Memory B cell (primary cell): ENCODE measurements around the gene OR13C8.
"Not testable (repeated sequence)": the region's sequence is repeated elsewhere in the genome, so short reads cannot be mapped to it uniquely, and the experiment has no call there.

Experiments
- ATAC-seq: fragments of 150-1000 bp; cut with Tn5 transposase; 2 replicates; pipeline ENCODE4 v1.10.0; 2021; ENCODE audit warnings: low read depth, mild to moderate bottlenecking, moderate library complexity
- DNase-seq, 2 donors: peaks; one replicate each; pipeline ENCODE4 v3.0.0; 2022; ENCODE audit warnings: low spot score in 2 of 2
- H3K27ac Mint-ChIP-seq: one replicate; pipeline ENCODE4 v1.8.0; 2022; ENCODE audit warnings: mild to moderate bottlenecking, moderate library complexity, mixed read lengths
- H3K27me3 Mint-ChIP-seq: one replicate; pipeline ENCODE4 v1.8.0; 2022; ENCODE audit warnings: mixed read lengths
- H3K36me3 Mint-ChIP-seq: one replicate; pipeline ENCODE4 v1.8.0; 2022; ENCODE audit warnings: mild to moderate bottlenecking, mixed read lengths
- H3K4me1 Mint-ChIP-seq: one replicate; pipeline ENCODE4 v1.8.0; 2022; ENCODE audit warnings: mixed read lengths
- H3K4me3 Mint-ChIP-seq: one replicate; pipeline ENCODE4 v1.8.0; 2022; ENCODE audit warnings: mild to moderate bottlenecking, moderate library complexity, mixed read lengths
- H3K9me3 Mint-ChIP-seq: one replicate; pipeline ENCODE4 v1.8.0; 2022; ENCODE audit warnings: mixed read lengths

The OR13C8 gene, protein sequence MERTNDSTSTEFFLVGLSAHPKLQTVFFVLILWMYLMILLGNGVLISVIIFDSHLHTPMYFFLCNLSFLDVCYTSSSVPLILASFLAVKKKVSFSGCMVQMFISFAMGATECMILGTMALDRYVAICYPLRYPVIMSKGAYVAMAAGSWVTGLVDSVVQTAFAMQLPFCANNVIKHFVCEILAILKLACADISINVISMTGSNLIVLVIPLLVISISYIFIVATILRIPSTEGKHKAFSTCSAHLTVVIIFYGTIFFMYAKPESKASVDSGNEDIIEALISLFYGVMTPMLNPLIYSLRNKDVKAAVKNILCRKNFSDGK

DNA sequence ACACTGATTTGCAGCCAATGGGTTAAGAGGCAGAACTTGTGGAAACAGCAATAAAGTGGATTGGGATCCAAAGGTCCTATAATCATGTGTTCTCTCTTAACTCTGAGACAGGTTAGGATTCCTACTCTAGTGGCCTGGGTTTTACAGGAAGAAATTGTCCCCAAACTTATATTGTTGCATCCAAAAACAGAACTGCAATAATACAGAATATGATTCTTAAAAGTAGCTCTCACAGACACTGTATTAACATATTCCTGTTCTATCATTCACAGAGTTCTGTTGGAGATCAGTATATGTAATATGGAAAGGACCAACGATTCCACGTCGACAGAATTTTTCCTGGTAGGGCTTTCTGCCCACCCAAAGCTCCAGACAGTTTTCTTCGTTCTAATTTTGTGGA is at the start of gene OR13C8:
Gene OR13C8 (plus strand): TSS at position 301 of the 400 bp plus-strand sequence. CDS start 0 bp downstream, at position 301.
- no peak for ATAC-seq
- peaks cover 5% of the 10 kb centered on the region for H3K9me3 Mint-ChIP-seq
- H3K4me3 Mint-ChIP-seq, result no peak within 1 kb of the TSS

DNA sequence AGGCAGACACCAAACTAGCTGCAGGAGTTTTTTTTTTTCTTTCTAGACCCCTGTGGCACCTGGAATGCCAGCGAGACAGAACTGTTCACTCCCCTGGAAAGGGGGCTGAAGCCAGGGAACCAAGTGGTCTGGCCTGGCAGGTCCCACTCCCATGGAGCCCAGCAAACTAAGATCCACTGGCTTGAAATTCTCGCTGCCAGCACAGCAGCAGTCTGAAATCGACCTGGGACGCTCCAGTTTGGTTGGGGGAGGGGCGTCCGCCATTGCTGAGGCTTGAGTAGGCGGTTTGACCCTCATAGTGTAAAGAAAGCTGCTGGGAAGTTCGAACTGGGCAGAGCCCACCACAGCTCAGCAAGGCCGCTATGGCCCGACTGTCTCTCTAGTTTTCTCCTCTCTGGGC is 48.7 kb upstream of the OR13C8 start:
- H3K36me3 Mint-ChIP-seq, H3K4me1 Mint-ChIP-seq, DNase-seq, H3K27me3 Mint-ChIP-seq, H3K9me3 Mint-ChIP-seq, ATAC-seq, H3K27ac Mint-ChIP-seq, H3K4me3 Mint-ChIP-seq: not testable (repeated sequence)

More for the DNA sequence above, at the start of gene OR13C8:
- Mint-ChIP-seq H3K27ac (no peak within 1 kb of the TSS), H3K36me3 (no peaks in the 10 kb centered on the region), H3K27me3 (no peaks in the 10 kb centered on the region), H3K4me1 (no peaks in the 10 kb centered on the region)
- DNase-seq, result no peak

DNA sequence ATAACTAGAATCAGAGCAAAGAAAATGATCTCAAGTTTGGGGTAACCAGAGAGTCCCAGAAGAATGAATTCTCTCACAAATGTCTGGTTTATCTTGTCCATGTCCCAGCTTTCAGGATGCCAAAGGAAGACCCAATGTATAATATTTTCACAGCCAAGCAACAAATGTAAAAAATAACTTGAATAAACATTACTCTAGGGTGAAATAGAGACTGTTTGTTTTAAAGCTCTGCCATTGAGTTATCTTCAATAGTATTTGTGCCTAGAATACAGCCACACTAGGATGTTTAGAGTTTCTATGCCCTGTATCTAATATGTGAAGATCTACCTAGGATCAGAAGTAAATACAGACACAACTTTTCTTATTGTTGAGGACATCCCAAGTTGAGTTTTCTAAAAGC is 41.9 kb upstream of the OR13C8 start, which contains the start of gene OR13C4:
Gene OR13C4 (minus strand): TSS at position 101 of the 400 bp plus-strand sequence. CDS start 0 bp downstream, at position 101.
- DNase-seq, result no peak
- ATAC-seq, result no peak
- Mint-ChIP-seq H3K9me3 (peaks cover 4% of the 10 kb centered on the region), H3K36me3 (no peaks in the 10 kb centered on the region), H3K27me3 (peaks cover 2% of the 10 kb centered on the region), H3K4me3 (no peak within 1 kb of the TSS), H3K27ac (no peak within 1 kb of the TSS), H3K4me1 (no peaks in the 10 kb centered on the region)

DNA sequence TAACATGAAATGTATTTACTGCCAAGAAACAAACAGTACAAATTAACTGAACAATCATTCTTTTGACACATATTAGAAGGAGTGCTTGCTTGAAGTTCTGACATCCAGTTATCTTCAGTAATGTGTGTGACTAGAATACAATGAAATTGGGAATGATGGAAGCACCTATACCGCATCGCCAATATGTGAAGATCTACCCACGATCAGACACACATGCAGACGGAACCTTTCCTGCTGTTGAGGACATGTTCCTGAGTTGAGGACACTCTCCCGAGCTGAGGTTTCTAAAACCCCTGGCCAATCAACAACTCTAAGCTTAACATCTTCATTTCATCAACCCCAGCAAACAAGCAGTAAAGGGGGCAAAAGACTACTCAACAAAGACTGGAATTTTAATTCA is 32.2 kb upstream of the OR13C8 start, which contains the start of gene OR13C3:
Gene OR13C3 (minus strand): TSS at position 101 of the 400 bp plus-strand sequence. CDS start 133 bp downstream, outside the sequence.
- Mint-ChIP-seq H3K27ac (no peak within 1 kb of the TSS), H3K9me3 (no peaks in the 10 kb centered on the region), H3K27me3 (no peaks in the 10 kb centered on the region), H3K4me3 (no peak within 1 kb of the TSS), H3K36me3 (no peaks in the 10 kb centered on the region), H3K4me1 (no peaks in the 10 kb centered on the region)
- DNase-seq (no peak), ATAC-seq (no peak)

DNA sequence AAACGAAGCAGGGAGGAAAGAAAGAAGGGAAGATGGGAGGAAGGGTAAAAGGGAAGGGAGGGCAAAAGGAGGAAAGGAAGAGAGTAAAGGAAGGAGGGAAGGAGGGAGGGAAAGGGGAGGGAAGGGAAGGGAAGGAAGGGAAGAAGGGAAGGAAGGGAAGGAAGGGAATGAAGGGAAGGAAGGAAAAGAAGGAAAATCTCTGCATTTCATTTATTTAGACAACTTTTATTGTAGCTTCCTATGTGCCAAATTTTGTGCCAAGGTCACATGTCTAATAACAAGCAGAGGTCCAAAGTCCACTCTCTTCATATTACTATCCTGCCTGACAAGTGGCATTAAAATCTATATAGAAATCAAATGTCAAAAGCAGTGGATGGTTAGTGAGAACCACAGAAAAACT is 29.7 kb upstream of the OR13C8 start:
- no peak for DNase-seq
- no peaks in the 10 kb centered on the region for H3K9me3 Mint-ChIP-seq
- H3K36me3 Mint-ChIP-seq, result no peaks in the 10 kb centered on the region
- no peak for ATAC-seq
- H3K27ac Mint-ChIP-seq, result no peak overlapping the region
- H3K4me1 Mint-ChIP-seq, result no peaks in the 10 kb centered on the region
- no peaks in the 10 kb centered on the region for H3K27me3 Mint-ChIP-seq
- H3K4me3 Mint-ChIP-seq, result no peak overlapping the region

DNA sequence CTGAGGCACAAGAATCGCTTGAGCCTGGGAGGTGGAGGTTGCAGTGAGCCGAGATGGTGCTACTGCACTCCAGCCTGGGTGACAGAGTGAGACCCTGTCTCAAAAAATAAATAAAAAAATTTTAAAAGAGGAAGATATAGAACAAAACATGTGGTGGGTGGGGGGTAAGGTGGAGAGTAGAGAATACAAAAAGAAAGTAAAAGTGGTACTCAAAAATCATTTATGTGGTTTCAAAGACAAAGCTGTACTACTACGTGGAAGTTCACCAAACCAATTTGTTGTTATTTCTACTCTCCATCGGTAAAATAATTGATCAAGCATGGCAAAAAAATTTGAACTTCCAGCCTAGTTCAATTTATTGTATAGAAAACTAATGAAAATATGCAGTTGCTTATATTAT is 24.3 kb upstream of the OR13C8 start:
- Mint-ChIP-seq H3K4me3 (no peak overlapping the region), H3K27ac (no peak overlapping the region), H3K36me3 (no peaks in the 10 kb centered on the region), H3K9me3 (no peaks in the 10 kb centered on the region), H3K27me3 (no peaks in the 10 kb centered on the region), H3K4me1 (no peaks in the 10 kb centered on the region)
- DNase-seq, result no peak
- no peak for ATAC-seq

DNA sequence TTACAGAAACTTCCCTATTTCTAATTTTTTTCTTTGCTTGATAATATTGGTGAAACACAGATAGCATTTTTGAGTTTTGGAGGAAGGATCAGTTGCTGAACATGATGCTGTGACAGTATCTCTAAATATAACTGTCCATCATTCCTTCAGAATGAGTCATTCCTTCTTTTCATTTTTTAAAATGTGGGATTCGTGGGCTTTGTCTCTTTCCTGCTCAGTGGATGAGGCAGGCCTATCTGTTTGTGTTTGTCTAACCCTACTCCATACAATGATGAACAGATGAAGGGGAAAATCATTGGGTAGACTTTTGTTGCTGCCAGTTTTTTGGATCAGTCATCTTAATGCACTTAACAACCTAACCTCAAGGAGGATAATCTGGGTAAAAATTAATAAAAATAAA is 15.7 kb upstream of the OR13C8 start:
- Mint-ChIP-seq H3K9me3 (no peaks in the 10 kb centered on the region), H3K27ac (no peak overlapping the region), H3K27me3 (no peaks in the 10 kb centered on the region), H3K4me3 (no peak overlapping the region), H3K36me3 (no peaks in the 10 kb centered on the region), H3K4me1 (no peaks in the 10 kb centered on the region)
- ATAC-seq, result no peak
- no peak for DNase-seq

DNA sequence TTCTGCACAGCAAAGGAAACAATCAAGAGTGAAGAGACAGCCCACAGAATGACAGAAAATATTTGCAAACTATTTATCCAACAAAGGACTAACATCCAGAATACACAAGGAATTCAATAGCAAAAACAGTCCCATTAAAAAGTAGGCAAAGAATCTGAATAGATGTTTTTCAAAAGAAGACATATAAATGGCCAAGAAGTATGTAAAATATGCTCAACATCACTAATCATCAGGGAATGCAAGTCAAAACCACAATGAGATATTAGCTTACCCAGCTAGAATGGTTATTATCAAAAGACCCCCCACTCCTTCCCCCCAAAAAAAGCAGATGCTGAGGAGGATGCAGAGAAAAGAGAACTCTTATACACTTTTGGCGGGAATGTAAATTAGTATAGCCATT is 13.4 kb upstream of the OR13C8 start:
- no peaks in the 10 kb centered on the region for H3K4me1 Mint-ChIP-seq
- DNase-seq (no peak), ATAC-seq (no peak)
- no peak overlapping the region for H3K4me3 Mint-ChIP-seq
- no peaks in the 10 kb centered on the region for H3K9me3 Mint-ChIP-seq
- no peaks in the 10 kb centered on the region for H3K36me3 Mint-ChIP-seq
- H3K27me3 Mint-ChIP-seq, result no peaks in the 10 kb centered on the region
- no peak overlapping the region for H3K27ac Mint-ChIP-seq

DNA sequence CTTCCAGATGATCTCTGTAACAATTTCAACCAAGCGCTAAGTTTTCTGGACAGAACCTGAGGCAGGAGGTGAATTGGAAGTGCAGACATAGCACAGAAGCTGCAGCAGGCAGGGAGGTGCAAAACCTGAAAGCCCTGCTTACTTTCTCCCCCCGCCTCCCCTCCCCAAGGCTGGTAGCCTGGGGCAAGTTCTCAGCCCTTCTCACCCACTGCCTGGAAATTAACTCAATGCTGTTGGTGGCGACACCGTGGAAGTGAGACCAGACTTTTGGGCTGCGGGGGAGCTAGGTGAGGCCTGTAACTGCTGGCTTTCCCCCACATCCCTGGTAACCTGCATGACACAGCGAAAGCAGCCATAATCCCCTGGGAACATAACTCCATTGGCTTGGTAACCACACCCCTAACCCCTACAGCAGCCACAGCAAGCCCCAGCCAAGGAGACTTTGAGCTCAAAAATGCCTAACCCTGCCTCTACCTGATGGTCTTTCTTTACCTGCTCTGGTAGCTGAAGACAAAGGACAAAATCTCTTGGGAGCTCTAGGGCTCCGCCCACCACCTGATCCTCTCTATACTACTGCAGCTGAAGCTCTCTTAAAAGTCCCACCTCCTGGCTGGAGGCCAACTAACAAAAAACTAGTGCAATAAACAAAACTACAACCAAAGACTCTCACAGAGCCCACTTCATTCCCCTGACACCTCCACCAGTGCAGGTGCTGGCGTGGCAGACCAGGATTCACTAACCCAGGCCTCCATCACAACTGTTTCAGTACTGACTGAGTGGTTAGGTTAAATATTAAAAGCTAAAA is 11.9 kb upstream of the OR13C8 start:
- no peak for DNase-seq
- no peaks in the 10 kb centered on the region for H3K27me3 Mint-ChIP-seq
- H3K4me1 Mint-ChIP-seq, result no peaks in the 10 kb centered on the region
- no peak for ATAC-seq
- no peaks in the 10 kb centered on the region for H3K9me3 Mint-ChIP-seq
- H3K4me3 Mint-ChIP-seq, result no peak overlapping the region
- no peaks in the 10 kb centered on the region for H3K36me3 Mint-ChIP-seq
- H3K27ac Mint-ChIP-seq, result no peak overlapping the region

DNA sequence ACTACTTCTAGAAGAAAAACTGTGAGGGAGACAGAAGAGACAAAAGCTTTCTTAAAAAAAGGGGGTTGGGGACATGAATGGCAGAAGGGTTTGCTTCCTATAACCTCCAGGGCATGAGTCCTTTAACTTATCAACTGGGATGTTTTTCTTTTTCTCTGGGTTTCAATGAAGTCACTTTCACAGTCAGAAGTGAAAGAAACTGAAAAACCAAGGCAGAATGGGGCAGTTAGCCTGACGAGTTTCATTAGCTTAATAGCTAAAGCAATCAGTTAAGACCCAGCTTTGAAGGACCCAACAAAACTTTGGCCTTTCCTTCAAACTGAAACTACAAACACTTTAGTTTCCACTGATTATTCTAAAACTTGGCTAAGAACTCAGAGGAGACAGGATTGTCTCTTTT is 4.6 kb upstream of the OR13C8 start:
- H3K27me3 Mint-ChIP-seq, result no peaks in the 10 kb centered on the region
- H3K36me3 Mint-ChIP-seq, result no peaks in the 10 kb centered on the region
- DNase-seq (no peak), ATAC-seq (no peak)
- no peaks in the 10 kb centered on the region for H3K4me1 Mint-ChIP-seq
- H3K27ac Mint-ChIP-seq, result no peak overlapping the region
- H3K9me3 Mint-ChIP-seq, result no peaks in the 10 kb centered on the region
- no peak overlapping the region for H3K4me3 Mint-ChIP-seq

DNA sequence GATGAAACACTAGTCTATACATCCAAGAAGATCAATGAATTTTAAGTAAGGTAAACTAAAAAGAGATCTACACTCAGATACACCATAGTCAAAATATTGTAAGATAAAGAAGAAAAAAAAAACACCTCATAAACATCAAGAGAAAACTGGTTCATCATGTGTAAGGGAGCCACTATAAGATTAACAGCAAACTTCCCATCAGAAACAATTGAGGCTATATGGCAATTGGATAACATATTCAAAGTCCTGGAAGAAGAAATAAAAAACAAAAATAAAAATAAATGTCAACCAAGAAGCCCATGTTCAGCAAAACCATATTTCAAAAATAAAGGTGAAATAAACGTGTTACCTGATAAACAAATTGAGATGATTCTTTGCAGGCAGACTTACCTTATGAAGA is 3.6 kb downstream of the OR13C8 start:
- H3K36me3 Mint-ChIP-seq, result no peaks in the 10 kb centered on the region
- no peak overlapping the region for H3K4me3 Mint-ChIP-seq
- no peaks in the 10 kb centered on the region for H3K4me1 Mint-ChIP-seq
- H3K27ac Mint-ChIP-seq, result no peak overlapping the region
- no peaks in the 10 kb centered on the region for H3K27me3 Mint-ChIP-seq
- ATAC-seq, result no peak
- peaks cover 5% of the 10 kb centered on the region for H3K9me3 Mint-ChIP-seq
- DNase-seq, result no peak

DNA sequence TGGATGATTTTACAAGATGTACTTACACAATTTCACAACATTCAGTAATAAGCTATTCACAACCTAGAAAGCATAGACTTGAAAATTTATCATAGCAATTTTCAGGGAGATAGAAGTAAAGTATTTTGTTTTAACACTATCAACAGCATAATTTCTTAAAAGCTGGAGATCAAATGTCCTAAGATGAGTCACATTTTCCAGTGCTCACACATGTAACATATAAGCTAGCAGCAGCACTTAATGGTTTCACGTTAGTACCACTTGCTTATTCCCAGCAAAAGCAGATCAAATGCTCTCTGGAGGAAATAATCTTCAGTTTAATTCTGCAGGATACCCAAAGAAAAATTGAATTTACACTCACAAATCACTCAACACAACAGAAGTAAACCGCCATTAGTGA is 6.5 kb downstream of the OR13C8 start:
- H3K27me3 Mint-ChIP-seq, result no peaks in the 10 kb centered on the region
- H3K4me3 Mint-ChIP-seq, result no peak overlapping the region
- no peak overlapping the region for H3K27ac Mint-ChIP-seq
- no peaks in the 10 kb centered on the region for H3K4me1 Mint-ChIP-seq
- DNase-seq (no peak), ATAC-seq (no peak)
- no peaks in the 10 kb centered on the region for H3K36me3 Mint-ChIP-seq
- H3K9me3 Mint-ChIP-seq, result peaks cover 5% of the 10 kb centered on the region

DNA sequence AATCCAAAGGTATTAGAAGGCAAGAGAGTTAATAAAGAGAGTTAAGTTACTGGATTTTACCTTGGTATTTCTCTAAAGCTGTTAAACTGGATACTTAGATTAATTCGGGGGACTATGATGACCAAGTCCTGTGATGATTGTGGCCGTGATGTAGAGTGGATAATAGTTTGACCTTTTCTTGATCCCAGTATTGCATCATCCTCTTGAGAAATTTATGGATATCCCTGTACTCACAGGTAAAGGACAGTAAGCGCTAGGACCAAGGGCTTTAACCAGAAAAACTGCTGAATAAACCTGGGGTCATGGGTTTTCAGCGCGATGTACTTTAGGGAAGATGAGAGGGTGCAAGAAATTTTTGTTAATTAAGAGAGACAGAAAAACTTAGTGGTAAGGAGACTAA is 8.3 kb downstream of the OR13C8 start:
- Mint-ChIP-seq H3K4me1 (no peaks in the 10 kb centered on the region), H3K27me3 (peaks cover 2% of the 10 kb centered on the region), H3K36me3 (no peaks in the 10 kb centered on the region), H3K27ac (no peak overlapping the region), H3K9me3 (peaks cover 5% of the 10 kb centered on the region), H3K4me3 (no peak overlapping the region)
- DNase-seq (no peak), ATAC-seq (no peak)

DNA sequence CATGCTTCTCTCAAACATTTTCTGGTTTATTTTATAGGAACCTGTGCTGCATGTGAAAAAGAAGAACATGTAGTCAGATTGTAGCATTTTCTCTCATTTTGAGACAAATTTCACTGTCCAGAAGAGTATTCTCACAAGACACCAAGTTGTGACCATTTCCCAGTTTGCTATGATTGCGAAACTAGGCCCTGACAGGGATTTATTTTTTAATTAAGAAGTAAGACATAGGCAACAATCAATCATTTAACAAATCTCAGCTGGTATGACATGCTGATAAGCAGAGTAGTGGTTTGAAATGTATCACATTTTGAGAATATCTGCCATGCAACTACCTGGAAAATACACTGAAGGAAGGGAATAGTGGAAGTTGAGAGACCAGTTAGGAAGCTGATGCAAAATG is 11.6 kb downstream of the OR13C8 start:
- no peaks in the 10 kb centered on the region for H3K4me1 Mint-ChIP-seq
- H3K9me3 Mint-ChIP-seq, result no peaks in the 10 kb centered on the region
- H3K27ac Mint-ChIP-seq, result no peak overlapping the region
- H3K36me3 Mint-ChIP-seq, result no peaks in the 10 kb centered on the region
- H3K27me3 Mint-ChIP-seq, result peaks cover 2% of the 10 kb centered on the region
- no peak overlapping the region for H3K4me3 Mint-ChIP-seq
- DNase-seq, result no peak
- no peak for ATAC-seq
